Urinary bladder (tissue), 4 donors: ENCODE results near the gene ABHD16B. TPM values are rescaled to one million over a fixed set of nuclear protein-coding genes. Genes with fewer than 3 reads are reported as not detected.
A peak's percentile ranks its signal among the peaks of the same experiment; 100 is the strongest.

Experiments used
- DNase-seq: peaks from one replicate; pipeline ENCODE4 v3.0.0-alpha.2; 2015; ENCODE audit errors: extremely low spot score
- H3K27ac ChIP-seq: one replicate; pipeline ENCODE4 v1.5.1; 2013; ENCODE audit warnings: low read depth, mild to moderate bottlenecking, moderate library complexity
- H3K36me3 ChIP-seq: one replicate; pipeline ENCODE4 v1.6.1; 2013; ENCODE audit warnings: mild to moderate bottlenecking, moderate library complexity; ENCODE audit not compliant: insufficient read depth
- H3K4me1 ChIP-seq: one replicate; pipeline ENCODE4 v1.6.1; 2013; ENCODE audit warnings: mild to moderate bottlenecking, moderate library complexity; ENCODE audit not compliant: insufficient read depth
- H3K4me3 ChIP-seq: one replicate; pipeline ENCODE4 v1.5.1; 2013; ENCODE audit warnings: low read depth, low read length
- WGBS: extraction: QIAGEN DNeasy Blood & Tissue Kit; methylation state at CpG from one replicate; pipeline ENCODE4 v1.1.7; 2013; 5-methylcytosine and 5-hydroxymethylcytosine counted together
- polyA plus RNA-seq: library from polyadenylated mRNA; stranded (reverse); fragments of 200-250 nt; gene quantifications from one replicate; pipeline ENCODE4 v1.2.3, GENCODE V29; 2013
- total RNA-seq: library from RNA; depleted of rRNA; stranded (reverse); fragments of >200 nt; gene quantifications from one replicate; pipeline ENCODE4 v1.2.3, GENCODE V29; 2014
- donor health status: healthy with polysubstance abuse.
- donor health status: healthy.

ABHD16B gene
- total and polyA plus RNA-seq, 2 donors = 0.68 TPM; not detected in 1

DNA sequence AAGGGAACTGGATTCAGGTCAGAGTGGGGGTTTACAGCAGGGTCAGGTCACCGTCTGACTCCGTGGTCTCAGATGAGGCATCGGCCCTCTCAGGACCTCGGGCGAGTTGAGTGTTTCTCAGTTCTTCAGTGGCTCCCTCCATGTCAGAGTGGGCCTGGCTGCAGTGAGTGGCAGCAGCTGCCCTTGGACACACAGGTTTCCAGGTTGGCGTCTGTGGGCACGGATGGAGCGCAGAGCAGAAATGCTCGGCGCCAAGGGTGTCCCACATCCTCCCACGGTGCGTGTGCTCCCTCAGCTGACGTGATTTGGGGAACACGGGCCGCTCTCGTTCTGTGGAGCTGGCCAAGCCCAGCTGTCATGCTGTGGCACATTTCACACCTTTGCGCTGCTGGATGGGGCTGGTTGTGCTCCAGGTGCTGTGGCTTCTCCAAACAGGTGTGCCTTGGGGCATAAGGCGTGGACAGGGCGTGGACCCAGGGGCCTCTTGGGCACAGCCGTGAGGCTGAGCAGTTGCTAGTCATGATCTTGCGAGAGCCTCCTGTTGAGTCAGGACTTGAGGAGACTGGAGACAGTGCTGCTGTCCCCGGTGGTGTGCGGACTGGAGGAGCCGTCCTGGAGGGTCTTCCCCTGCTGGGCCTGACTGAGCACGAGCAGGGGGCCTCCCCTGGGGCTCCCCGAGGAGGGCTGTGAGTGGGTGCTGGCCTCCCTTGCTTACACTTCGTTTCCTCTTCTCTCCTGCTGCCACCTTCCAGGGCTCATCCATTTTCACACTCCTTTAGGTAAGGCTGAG is 24.2 kb downstream of the ABHD16B start:
- 89% methylated on average over 27 of the region's 27 CpGs for WGBS
- DNase-seq = no peak
- Histone ChIP-seq H3K27ac (no peak overlapping the region), H3K4me3 (no peak overlapping the region), H3K4me1 (no peaks in the 10 kb centered on the region), H3K36me3 (peaks cover 3% of the 10 kb centered on the region)

DNA sequence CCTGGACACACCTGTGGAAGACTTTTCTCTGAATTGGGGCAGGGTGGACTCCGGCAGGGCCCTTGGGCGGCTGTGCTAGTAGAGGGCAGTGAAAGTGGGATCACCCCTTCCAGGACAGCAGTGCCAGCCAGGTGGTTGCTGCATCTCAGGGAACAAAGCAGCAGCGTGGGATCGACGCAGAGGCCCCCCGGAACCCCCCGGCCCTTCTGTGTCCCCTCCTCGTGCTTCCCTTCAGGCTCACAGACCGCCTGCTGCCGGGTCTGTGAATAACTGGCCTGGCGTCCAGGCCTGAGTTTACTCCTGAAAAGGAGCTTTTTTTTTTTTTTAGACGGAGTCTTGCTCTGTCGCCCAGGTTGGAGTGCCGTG is 24.7 kb downstream of the ABHD16B start:
- 90% methylated on average over 14 of the region's 14 CpGs for WGBS
- Histone ChIP-seq H3K4me3 (no peak overlapping the region), H3K4me1 (no peaks in the 10 kb centered on the region), H3K36me3 (peaks cover 3% of the 10 kb centered on the region), H3K27ac (no peak overlapping the region)
- DNase-seq = no peak

DNA sequence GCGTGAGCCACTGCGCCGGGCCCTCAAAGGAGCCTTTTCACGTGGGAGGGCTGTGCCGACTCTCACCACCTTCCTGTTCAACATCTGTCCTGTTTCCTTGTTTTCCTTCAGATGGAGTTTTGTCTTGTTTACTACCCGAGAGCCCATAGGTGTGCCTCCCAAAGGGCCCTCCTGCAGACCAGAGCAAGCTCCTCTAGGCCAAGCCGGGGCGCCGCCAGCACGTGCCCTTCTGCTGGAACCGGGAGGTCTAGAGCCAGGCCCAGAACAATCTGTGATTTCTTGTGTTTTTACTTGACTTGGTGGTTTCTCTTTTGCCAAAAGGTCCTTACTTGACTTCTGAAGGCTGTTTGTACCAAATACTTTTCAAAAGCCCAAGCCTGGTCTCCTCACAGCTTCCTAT is 25.6 kb downstream of the ABHD16B start:
- Histone ChIP-seq H3K4me1 (no peaks in the 10 kb centered on the region), H3K27ac (no peak overlapping the region), H3K4me3 (no peak overlapping the region), H3K36me3 (peaks cover 3% of the 10 kb centered on the region)
- DNase-seq = no peak
- 93% methylated on average over 11 of the region's 11 CpGs for WGBS

DNA sequence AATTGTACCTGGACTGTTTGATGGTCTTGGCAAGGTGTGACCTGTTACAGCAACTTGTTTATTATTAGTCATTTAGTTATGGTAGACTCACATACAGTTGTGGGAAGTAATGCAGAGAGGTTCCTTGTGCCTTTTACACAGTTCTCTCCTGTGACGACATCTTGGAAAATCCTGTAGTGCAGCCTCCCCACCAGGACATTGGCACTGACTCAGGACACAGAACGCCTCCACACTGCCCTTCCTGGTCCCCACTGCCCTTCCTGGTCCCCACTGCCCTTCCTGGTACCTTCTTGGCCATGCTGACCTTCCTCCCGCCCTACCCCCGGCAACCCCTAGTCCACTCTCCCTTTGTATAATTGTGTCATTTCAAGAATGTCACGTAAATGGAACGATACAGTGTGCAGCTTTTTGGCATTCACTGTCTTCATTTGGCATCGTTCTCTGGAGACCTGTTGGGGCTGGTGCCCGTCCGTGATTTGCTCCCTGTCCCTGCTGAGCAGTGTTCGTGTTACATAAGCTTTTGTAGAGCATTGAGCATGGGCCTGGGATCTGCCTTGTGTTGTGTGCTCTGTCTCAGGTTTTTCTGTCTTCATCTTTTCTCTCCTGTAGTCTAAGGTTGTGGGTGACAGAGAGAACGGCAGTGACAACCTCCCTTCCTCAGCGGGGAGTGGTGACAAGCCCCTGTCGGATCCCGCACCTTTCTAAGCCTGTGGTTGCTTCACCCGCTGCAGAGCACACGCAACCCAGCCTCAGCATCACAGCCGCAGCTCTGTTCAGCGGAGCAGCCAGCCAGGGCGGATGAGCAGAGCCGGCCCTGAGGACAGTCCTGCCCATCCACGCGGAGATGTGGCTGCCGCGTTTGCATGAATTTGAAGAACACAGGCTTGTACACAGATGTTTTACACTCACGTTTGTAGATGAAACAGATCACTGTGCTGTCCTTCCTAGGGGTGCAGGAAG is 28.2 kb downstream of the ABHD16B start:
- no peak overlapping the region for H3K27ac ChIP-seq
- peaks cover 3% of the 10 kb centered on the region for H3K36me3 ChIP-seq
- no peak for DNase-seq
- H3K4me1 ChIP-seq = no peaks in the 10 kb centered on the region
- 88% methylated on average over 25 of the region's 25 CpGs for WGBS
- no peak overlapping the region for H3K4me3 ChIP-seq

DNA sequence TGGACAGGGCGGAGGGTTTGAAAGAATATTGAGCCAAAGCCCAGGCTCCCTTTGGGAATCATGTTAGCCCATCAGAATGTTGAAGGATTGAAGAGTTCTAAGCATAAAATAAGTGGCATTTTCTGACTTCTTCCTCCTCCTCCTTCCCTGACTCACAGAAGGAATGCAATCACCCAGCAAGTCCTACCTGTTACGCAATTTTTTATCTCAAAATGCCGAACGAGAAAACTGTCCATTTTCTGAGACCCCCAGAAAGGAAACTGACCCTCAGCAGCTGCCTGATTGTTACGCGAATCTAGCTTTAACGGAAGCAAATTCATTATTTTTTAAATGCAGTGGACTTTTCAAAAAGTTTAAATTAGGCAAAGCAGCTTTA is 28.9 kb downstream of the ABHD16B start:
- WGBS = 85% methylated on average over 7 of the region's 7 CpGs
- DNase-seq = no peak
- Histone ChIP-seq H3K36me3 (peaks cover 3% of the 10 kb centered on the region), H3K27ac (no peak overlapping the region), H3K4me1 (no peaks in the 10 kb centered on the region), H3K4me3 (no peak overlapping the region)

DNA sequence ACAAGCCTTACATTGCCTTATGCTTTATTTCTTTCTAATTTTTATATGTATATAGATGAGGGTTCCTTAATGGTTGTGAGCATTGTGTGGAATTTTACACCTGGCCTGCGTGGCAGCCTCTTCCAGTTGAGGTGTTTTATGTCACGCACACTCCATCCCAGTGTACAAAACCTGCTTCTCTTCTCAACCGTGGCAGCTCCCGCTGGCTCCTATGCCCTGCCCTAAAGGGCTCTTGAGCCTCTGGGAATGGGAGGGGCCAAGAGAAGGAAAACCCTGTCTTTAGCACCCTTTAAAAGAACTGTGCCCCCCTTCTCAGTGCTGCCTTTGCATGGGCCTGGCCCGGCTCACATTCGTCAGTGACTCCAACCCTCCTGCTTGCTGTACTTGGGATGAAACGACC is 29.3 kb downstream of the ABHD16B start:
- no peaks in the 10 kb centered on the region for H3K4me1 ChIP-seq
- H3K4me3 ChIP-seq = no peak overlapping the region
- WGBS = 87% methylated on average over 7 of the region's 7 CpGs
- DNase-seq = no peak
- peaks cover 3% of the 10 kb centered on the region for H3K36me3 ChIP-seq
- H3K27ac ChIP-seq = no peak overlapping the region

DNA sequence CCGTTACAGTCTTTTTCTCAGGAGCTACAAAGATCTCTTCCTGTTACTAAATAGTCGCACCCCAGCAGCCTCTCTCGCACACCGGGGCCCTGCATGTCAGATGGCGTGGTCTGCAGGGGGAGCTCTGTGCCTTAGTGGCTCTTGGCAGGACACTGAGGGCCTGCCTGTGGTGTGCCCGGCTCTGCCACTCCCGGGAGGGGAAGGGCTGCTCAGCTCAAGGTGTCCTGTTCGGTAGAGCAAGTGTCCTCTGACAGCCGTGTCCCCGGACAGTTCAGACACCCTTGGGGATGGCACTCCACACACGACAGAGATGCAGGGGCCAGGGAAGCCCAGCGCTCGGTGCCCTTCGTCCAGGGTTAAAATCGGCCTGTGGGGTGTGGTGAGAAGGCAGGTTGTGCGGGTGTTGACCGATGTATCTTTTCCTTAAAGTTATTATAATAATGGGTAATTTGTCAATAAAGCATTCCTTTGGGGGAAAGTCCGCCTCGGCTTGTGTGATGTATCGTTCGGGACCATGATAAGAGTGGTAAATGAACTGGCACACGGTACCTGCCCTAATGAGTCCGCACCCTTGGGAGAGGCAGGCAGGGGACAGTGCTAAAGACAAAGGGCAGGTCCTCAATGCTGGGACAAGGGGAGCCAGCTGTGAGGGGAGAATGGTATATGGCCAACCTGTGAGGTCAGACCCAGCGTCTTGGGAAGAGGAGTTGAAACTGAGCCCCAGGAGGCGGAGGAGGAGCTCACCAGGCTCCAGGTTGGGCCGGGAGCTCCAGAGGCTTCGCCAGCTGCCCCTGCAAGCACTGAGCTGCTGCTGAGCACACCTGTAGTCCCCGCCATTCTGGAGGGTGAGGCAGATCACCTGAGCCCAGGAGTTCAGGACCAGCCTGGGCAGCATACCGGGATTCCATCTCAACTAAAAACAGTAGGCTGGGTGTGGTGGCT is 30.0 kb downstream of the ABHD16B start:
- WGBS = 91% methylated on average over 29 of the region's 29 CpGs
- H3K27ac ChIP-seq = no peak overlapping the region
- no peak overlapping the region for H3K4me3 ChIP-seq
- DNase-seq = no peak
- no peaks in the 10 kb centered on the region for H3K4me1 ChIP-seq
- peaks cover 3% of the 10 kb centered on the region for H3K36me3 ChIP-seq

DNA sequence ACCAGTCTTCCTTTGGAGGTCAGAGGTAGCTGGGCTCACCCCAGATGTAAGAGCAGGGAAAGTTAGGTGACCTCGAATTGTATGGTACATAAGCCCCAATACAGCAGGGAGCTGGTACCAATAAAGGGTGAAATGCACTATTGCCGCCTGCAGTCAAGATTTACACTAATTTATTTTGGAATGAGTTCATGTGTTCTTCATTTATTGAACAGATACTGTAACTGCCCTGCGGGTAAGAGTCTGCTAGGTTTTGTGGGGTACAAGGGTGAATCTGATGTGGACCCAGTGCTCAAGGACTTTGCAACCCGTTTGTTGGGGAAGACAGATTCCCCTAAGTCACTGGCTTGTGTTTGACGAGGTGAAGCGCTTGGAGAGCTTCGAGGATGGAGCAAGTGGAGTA is 31.1 kb downstream of the ABHD16B start:
- Histone ChIP-seq H3K27ac (no peak overlapping the region), H3K36me3 (peaks cover 3% of the 10 kb centered on the region), H3K4me1 (peaks cover 3% of the 10 kb centered on the region), H3K4me3 (no peak overlapping the region)
- no peak for DNase-seq
- 85% methylated on average over 7 of the region's 7 CpGs for WGBS

DNA sequence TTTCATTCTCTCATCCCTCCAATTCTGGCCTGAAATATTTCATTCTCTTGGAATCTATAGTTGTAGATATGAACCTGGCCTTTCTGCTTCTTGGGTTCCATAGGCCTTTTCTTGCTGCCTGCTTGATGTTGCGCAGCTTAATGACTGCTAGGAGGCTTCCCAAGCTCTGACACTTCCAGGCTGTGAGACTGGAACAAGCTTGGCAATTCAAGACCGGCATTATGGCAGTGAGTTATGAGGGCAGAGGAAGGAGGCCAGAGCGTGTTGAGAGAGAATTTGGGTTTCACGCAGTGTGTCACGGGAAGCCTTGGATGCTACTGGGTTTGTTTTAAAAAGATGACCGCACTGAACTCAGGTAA is 32.7 kb downstream of the ABHD16B start:
- Histone ChIP-seq H3K4me1 (peaks cover 3% of the 10 kb centered on the region), H3K4me3 (no peak overlapping the region), H3K27ac (no peak overlapping the region), H3K36me3 (no peaks in the 10 kb centered on the region)
- 20% methylated on average over 6 of the region's 6 CpGs for WGBS
- DNase-seq = no peak

DNA sequence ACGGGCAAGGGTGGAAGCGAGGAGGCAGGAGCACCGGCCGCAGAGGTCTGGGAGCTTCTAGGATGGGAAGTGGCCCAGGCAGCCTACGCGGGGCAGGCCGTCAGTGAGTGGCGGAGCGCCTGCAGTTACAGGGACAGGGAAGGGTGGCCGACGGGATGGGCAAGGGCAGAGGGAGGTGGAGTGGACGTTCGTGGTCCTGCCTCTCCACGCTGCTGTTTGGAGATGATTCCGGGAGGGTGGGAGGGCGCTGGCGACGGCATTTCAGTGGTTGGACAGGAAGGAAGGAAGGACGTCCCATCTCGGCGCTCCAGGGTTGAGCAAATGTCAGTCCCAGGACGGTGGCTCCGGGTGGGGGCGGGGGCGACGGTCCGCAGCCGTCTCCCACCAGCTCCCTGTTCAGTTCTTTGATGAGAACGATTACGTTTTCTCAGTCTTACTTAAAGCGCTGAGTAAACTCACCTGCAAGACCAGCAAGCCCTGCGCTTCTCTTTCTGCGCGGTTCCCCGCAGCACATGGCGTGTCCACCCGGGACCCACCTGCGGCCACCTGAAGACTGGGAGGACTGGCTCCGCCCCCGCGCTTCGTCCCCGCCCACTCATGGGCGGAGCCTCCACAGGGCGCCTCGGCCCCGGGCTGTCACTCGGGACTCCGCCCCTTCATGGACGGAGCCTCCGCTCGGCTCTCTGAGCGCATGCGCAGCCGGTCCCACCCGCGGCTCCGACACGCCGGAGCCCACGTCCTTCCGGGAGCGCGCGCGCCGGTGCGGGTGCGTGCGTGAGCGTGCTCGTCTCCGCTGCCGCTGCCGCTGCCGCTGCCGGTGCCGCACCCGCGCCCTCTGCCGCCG is 33.3 kb downstream of the ABHD16B start, which contains the start of gene DNAJC5:
TSS of gene DNAJC5 (plus strand) at position 769 of the 844 bp plus-strand sequence. CDS start 33,220 bp downstream, outside the sequence.
- H3K36me3 ChIP-seq = no peaks in the 10 kb centered on the region
- DNase-seq = peak; percentile 84
- 1% methylated on average over 82 of the region's 82 CpGs for WGBS
- H3K4me3 ChIP-seq = peak within 1 kb of the TSS; percentile 97
- H3K4me1 ChIP-seq = peaks cover 3% of the 10 kb centered on the region
- no peak within 1 kb of the TSS for H3K27ac ChIP-seq

DNA sequence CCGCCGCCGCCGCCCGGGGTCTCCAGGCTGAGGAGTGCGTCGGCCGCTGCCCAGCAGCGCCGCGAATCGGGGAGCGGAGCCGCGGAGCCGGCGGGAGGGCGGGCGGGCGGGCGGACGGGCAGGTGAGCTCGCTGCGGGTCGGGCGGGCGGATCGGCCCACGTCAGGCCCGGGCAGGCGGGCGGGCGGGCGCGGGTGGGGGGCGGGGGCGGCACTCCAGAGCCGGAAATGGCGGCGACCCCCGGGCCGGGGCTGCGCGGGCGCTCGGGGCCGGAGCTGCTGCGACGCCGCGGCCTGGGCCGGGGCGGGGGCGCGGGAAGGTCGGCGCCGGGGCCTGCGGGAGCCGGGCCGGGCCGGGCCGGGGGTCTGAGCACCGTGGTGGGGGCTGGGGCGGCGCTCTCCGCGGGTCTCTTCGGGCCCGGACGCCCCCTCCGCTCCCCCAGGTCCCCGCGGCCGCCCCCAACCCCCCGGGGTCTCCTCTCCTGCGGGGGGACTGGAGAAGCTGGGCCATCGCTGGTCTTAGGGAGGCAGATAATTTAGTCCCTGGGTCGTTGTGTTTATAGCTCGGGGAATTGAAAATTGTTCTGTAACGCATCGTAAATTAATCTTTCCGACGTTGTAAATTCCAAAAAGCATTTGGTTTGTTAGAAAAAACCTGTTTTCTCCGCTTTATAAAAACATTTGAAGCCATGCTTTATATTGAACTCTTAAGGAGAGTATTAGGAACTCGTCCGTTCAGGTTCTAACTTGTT is 34.1 kb downstream of the ABHD16B start:
- H3K4me3 ChIP-seq = peak overlapping the region; percentile 97
- H3K27ac ChIP-seq = no peak overlapping the region
- DNase-seq = no peak
- peaks cover 3% of the 10 kb centered on the region for H3K4me1 ChIP-seq
- WGBS = 1% methylated on average over 85 of the region's 87 CpGs
- no peaks in the 10 kb centered on the region for H3K36me3 ChIP-seq

DNA sequence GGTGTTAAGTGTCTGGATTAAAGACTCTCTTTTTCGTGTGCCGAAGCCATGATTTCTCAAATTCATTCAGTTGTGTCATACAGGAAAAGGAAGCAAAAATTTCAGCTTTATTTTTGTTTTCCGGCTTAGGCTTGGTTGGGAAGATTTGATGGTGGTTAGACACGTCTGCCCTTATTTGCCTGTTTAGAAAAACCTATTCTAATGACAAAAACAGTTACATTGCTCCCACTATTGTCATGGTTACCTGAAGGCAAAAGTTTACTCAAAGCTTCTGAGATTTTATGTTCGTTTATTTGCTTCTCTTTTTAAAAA is 34.6 kb downstream of the ABHD16B start:
- Histone ChIP-seq H3K27ac (no peak overlapping the region), H3K4me3 (peak overlapping the region; percentile 97), H3K36me3 (no peaks in the 10 kb centered on the region), H3K4me1 (peaks cover 3% of the 10 kb centered on the region)
- WGBS = 1% methylated on average over 5 of the region's 5 CpGs
- peak; percentile 37 for DNase-seq
